ENCODE results near the gene TBRG1. TPM values are rescaled to one million over a fixed set of nuclear protein-coding genes. Genes with fewer than 3 reads are reported as not detected.

Gene TBRG1
- total RNA-seq, 1 experiment from 2014 or later: 14.4 TPM

DNA sequence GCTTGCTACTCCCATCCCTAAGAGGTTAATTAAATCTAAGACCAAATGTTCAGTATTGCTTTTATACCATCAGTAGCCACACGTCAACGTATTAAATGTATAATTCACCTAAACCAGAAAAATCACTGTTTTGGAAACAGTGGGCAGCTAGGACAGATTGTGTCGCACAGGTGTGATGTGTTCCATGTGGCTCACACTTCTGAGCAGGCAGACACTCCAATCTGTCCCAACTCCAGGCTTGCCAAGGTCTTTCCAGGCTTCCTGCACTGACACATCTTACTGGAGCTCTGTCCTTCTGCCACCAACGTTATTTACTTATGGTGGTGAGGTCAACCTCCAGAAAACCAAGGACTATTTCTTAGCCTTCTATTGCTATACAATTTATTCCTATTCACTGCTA, 39.4 kb downstream of the TBRG1 start:
- H3K36me3 ChIP-seq: no peaks in the 10 kb centered on the region
- H3K4me1 ChIP-seq: peaks cover 2% of the 10 kb centered on the region; the same call in 1 of the 2 replicates
- H3K27me3 ChIP-seq: no peaks in the 10 kb centered on the region
- no peaks in the 10 kb centered on the region for H3K9me3 ChIP-seq (replicated peaks)
- DNase-seq: no peak
- no peak overlapping the region for H3K4me3 ChIP-seq
- no peak overlapping the region for H3K27ac ChIP-seq

DNA sequence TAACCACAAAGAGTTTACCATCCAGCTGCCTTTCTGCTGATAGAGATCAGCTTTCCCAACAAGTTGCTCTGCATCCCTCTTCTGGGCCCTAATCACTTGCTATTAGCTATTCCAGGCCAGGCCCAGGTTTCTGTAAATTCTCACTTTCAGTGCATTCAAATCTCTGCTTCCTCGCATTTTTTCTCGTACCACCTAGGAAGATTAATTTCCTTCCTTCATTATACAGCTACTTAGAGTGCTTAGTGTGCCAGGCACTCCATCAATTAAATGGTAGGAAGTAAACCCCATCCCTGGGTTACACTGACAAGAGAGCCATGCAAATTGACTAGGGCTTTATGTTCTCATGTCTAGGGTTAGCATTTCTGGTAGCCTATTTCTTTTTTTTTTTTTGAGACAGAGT, 41.2 kb downstream of the TBRG1 start:
- Histone ChIP-seq H3K4me3 (no peak overlapping the region), H3K9me3 (replicated peaks) (no peaks in the 10 kb centered on the region), H3K27me3 (no peaks in the 10 kb centered on the region), H3K36me3 (no peaks in the 10 kb centered on the region), H3K27ac (no peak overlapping the region), H3K4me1 (no peaks in the 10 kb centered on the region)
- no peak for DNase-seq

DNA sequence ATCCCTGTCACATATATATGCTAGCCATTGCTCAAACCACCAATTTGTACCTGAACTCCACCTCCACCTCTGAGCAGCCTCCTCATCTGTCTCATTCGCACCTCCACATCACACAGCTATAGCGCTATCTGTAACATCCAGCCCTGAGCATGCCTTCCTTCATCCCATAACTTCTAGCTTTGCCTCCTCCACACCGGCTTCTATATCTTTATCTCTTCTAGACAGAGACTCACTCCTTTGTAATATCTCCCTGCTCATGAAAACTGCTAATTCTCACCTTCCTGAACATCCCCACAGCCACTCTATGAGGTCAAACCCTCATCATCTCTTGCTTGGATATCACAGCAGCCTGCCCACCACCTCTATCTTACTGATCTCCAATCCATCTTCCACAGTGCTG, 44.9 kb downstream of the TBRG1 start:
- Histone ChIP-seq H3K4me1 (no peaks in the 10 kb centered on the region), H3K36me3 (no peaks in the 10 kb centered on the region), H3K27ac (no peak overlapping the region), H3K27me3 (no peaks in the 10 kb centered on the region), H3K4me3 (no peak overlapping the region), H3K9me3 (replicated peaks) (no peaks in the 10 kb centered on the region)
- no peak for DNase-seq

DNA sequence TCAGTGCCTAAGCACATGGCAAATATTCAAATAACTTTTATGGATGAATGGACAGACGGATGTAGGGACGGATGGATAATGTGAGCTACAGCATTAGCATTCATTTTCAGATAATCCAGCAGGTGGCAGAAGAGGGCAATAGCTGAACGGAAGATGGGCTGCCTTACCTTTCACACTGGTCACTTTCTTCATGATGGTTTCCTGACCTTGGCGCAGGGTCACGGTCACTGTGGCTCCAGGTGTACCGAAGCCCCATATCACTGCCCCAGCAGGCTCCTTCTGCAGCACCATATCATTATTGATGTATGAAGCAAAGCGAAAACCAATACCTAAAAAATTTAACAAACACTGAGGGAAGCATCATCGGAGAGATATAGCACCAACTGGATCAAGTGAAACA, 46.5 kb downstream of the TBRG1 start:
- H3K4me3 ChIP-seq: no peak overlapping the region
- H3K36me3 ChIP-seq: no peaks in the 10 kb centered on the region
- no peak overlapping the region for H3K27ac ChIP-seq
- no peaks in the 10 kb centered on the region for H3K9me3 ChIP-seq (replicated peaks)
- H3K4me1 ChIP-seq: no peaks in the 10 kb centered on the region
- peak; percentile 15 to 54 for DNase-seq
- H3K27me3 ChIP-seq: no peaks in the 10 kb centered on the region

DNA sequence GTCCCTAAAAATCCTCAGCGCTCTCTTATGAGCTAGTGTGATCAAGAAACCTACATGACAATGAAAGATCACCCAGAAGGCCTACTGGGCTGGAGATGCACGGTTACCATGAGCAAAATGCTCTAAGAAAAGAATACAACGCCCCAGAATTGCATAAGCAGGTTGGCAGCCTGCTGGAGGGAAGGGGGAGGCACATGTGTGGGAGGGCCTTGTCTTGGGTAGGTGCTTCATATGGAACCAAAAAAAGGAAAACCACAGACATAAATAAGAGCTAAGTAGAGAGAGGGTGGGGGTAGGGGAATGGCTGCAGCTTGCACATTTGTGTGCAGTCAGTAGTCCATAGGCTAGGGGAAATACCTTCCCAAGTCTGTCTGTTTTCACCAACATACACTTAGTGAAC, 48.1 kb downstream of the TBRG1 start:
- no peak for DNase-seq
- no peaks in the 10 kb centered on the region for H3K27me3 ChIP-seq
- H3K27ac ChIP-seq: no peak overlapping the region
- H3K9me3 ChIP-seq (replicated peaks): no peaks in the 10 kb centered on the region
- no peaks in the 10 kb centered on the region for H3K36me3 ChIP-seq
- H3K4me1 ChIP-seq: no peaks in the 10 kb centered on the region
- H3K4me3 ChIP-seq: no peak overlapping the region

DNA sequence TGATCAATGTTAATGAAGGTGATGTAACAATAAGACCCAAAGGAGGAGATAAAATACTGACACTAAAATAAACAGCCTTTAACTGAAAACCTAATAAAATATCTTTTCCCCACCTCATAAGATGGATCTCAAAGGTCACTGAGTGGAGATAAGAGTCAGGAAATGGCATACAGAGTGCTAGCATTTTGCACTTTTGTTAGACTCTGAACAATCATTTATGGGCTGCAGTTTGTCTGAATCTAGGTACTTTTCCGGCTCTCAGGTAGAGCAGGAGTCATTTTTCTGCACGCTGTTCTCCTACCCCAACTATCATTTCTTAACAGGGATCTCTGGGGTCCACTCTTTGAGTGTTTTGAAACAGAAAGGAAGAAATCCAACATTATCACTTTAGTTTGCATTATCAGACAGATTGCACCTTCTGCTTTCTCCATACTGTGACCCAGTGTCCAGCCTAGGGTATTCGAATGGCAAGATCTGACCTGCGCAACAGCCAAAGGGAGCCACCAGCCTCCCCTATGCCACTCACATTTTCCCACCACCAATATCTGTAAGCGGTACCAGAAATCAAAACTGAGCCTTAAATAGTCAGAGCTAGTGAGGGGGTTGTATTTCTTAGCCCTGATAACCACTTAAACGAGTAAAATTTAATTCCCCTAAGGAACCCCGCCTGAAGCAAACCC, 50.0 kb downstream of the TBRG1 start:
- Histone ChIP-seq H3K9me3 (replicated peaks) (no peaks in the 10 kb centered on the region), H3K4me3 (no peak overlapping the region; the same call in 1 of the 2 replicates), H3K27ac (no peak overlapping the region), H3K4me1 (no peaks in the 10 kb centered on the region), H3K36me3 (no peaks in the 10 kb centered on the region), H3K27me3 (no peaks in the 10 kb centered on the region)
- DNase-seq: no peak

DNA sequence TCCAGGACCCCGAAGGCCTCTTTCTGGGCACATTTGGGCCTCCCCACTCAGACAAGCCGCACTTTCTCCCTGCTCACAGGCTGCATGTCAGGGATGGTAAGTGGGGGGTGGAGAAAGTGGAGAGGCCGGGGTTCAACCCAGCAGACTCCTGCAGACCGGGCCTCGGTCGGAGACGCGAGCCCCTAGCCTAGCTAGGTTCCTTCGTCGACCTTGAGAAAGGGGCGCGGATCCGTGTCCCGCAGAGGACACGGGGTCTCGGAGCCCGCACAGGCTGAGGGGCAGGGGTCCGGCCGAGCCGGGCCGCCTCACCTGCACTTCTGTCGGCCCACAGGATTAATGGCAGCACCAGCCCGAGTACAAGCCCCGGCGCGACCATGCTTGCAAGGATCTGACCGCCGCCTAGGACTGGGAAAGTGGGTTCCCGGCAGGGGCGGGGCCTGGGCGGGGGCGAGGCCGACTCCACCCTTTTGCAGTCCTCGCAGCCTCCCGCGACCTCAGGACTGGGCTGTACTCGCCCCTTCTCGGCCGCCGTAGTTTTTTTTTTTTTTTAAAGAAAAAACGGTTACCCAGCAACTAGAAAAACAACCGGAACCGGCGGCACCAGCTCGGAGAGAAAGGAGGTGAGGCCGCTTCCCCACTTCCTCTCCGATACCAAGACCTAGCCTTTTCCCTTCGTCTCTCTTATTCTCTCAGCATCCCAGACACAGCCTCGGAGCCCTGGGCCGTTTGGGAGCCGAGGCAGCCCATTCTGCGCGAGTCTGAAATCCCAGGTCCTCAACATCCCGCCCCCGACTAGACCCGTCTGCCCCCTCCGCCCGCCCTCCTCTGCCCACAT, 50.9 kb downstream of the TBRG1 start, which contains the start of the genes SIAE and SPA17:
Gene SIAE (minus strand): TSS at position 407 of the 835 bp plus-strand sequence. CDS start 31 bp downstream, at position 376.
Gene SPA17 (plus strand): TSS at position 572 of the 835 bp plus-strand sequence. CDS start 1,361 bp downstream, outside the sequence.
- Histone ChIP-seq H3K27me3 (no peaks in the 10 kb centered on the region), H3K36me3 (no peaks in the 10 kb centered on the region), H3K4me1 (no peaks in the 10 kb centered on the region), H3K9me3 (replicated peaks) (no peaks in the 10 kb centered on the region), H3K27ac (no peak within 1 kb of the TSS), H3K4me3 (peak within 1 kb of the TSS; percentile 61)
- peak; percentile 77 to 80 for DNase-seq

DNA sequence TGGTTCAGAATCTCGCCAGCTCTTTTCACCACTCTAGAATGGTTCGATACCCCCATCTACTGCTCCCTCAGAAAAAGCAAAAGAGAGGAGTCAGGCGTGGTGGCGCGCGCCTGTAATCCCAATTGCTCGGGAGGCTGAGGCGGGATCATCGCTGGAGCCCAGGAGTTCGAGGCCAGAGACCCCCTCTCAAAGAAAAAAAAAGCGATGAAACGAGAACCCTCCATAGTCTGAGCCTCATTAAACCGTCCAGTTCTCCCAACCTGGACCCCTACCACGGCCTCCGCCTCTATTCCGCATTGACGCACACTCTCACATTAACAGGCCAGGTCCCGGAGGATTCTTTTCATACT, 51.5 kb downstream of the TBRG1 start:
- H3K4me1 ChIP-seq: no peaks in the 10 kb centered on the region
- no peaks in the 10 kb centered on the region for H3K36me3 ChIP-seq
- DNase-seq: no peak

DNA sequence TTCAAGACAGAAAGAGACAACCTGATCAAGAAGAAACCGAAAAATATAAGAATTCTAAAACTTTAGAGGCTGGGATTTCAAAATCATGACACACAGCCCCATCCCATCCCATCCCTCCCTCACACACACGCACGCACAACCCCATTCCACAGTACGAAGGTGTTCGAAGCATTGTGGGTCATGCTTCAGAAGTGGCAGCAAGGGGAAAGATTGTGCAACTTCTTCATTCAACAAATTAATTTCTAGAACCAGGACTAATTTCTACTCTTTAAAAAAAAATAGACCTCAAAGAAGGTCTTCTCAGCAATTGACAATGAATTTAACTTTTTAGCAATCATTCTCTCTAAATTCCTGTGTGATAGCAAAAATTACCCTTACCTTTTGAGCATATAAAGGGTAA, 51.9 kb downstream of the TBRG1 start:
- H3K36me3 ChIP-seq: no peaks in the 10 kb centered on the region

More for the DNA sequence above, 51.5 kb downstream of the TBRG1 start:
- Histone ChIP-seq H3K27me3 (no peaks in the 10 kb centered on the region), H3K9me3 (replicated peaks) (no peaks in the 10 kb centered on the region), H3K4me3 (peak overlapping the region; percentile 61), H3K27ac (no peak overlapping the region)

DNA sequence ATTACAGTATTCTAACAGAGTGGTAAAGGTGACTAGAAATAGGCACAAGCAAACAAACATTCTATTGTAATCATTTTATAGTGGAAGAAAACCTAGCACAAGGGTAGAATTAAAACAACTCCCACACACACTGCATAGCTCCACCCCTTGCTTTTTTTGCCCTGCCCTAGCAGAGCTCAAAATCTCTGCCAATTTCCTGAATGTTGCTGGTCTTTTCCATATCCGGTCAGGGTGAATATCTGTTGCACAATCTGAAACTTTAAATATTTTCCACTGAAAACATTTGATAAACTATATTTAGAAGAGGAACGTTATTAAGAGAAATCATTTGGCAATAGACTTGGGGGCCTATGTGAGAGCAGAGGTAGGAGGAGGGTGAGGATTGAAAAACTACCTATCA, 53.7 kb downstream of the TBRG1 start:
- Histone ChIP-seq H3K4me3 (no peak overlapping the region), H3K4me1 (no peaks in the 10 kb centered on the region), H3K9me3 (replicated peaks) (no peaks in the 10 kb centered on the region), H3K27me3 (no peaks in the 10 kb centered on the region), H3K27ac (no peak overlapping the region), H3K36me3 (no peaks in the 10 kb centered on the region)
- no peak for DNase-seq

More for the DNA sequence above, 51.9 kb downstream of the TBRG1 start:
- H3K27ac ChIP-seq: no peak overlapping the region
- no peak for DNase-seq
- no peaks in the 10 kb centered on the region for H3K27me3 ChIP-seq
- H3K9me3 ChIP-seq (replicated peaks): no peaks in the 10 kb centered on the region
- no peaks in the 10 kb centered on the region for H3K4me1 ChIP-seq
- H3K4me3 ChIP-seq: no peak overlapping the region

DNA sequence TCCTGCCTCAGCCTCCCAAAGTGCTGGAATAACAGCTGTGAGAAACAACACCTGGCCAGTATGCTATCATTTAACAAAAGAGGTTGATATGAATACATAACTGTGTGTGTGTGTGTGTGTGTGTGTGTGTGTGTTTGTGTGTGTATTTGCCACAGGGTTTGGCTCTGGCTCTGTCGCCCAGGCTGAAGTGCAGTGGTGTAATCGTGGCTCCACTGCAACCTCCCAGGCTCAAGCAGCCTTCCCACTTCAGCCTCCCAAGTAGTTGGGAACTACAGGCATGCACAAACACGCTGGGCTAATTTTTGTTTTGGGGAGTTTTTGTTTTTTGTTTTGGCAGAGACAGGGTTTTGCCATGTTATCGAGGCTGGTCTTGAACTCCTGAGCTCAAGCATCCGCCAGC, 55.8 kb downstream of the TBRG1 start:
- Histone ChIP-seq H3K4me1 (no peaks in the 10 kb centered on the region), H3K27me3 (no peaks in the 10 kb centered on the region), H3K4me3 (no peak overlapping the region), H3K9me3 (replicated peaks) (no peaks in the 10 kb centered on the region; the same call in 1 of the 2 replicates), H3K36me3 (no peaks in the 10 kb centered on the region), H3K27ac (no peak overlapping the region)
- DNase-seq: no peak

DNA sequence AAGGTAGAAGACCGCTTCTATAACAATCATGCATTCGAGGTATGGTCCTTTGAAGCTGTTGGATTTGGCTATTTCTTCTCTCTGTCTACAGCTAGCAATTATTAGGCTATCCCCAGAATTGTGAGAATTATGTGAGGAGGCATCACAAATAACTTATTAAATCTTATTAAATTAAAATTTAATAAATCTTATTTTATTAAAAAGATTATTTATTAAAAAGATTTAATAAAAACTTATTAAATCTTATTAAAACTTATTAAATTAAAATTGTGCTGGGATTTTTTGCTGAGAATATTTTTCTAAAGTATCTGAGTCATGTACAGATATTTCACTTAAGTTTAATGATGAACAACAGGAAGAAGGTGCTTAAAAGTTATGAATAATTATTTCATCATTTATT, 58.8 kb downstream of the TBRG1 start:
- Histone ChIP-seq H3K4me3 (no peak overlapping the region), H3K4me1 (no peaks in the 10 kb centered on the region), H3K27ac (no peak overlapping the region), H3K36me3 (no peaks in the 10 kb centered on the region), H3K9me3 (replicated peaks) (no peaks in the 10 kb centered on the region; the same call in 1 of the 2 replicates), H3K27me3 (no peaks in the 10 kb centered on the region)
- DNase-seq: no peak

DNA sequence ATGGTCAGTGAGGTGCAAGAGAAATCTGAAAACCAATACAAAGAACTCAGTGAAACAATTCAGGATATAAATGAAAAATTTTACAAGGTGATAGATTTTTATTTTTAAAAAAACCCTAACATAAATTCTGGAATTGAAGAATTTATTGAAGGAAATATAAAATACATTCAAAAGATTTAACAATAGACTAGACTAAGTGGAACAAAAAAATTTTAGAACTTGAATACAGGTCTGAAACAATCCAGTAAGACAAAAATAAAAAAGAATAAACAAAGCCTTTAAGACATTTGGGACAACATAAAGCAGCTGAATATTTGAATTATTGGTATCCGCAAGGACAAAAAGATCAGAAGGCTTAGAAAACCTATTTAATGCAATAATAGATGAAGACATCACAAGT, 59.8 kb downstream of the TBRG1 start:
- Histone ChIP-seq H3K27me3 (no peaks in the 10 kb centered on the region), H3K36me3 (no peaks in the 10 kb centered on the region), H3K4me3 (no peak overlapping the region), H3K4me1 (no peaks in the 10 kb centered on the region), H3K9me3 (replicated peaks) (no peaks in the 10 kb centered on the region; the same call in 1 of the 2 replicates), H3K27ac (no peak overlapping the region)
- no peak for DNase-seq

Data from SJCRH30 (cell line).